GM11168 (cell line): ENCODE results near the gene DHRSX.
"Not testable (repeated sequence)": the region's sequence is repeated elsewhere in the genome, so short reads cannot be mapped to it uniquely, and the experiment has no call there.

ENCODE experiments used
- in situ Hi-C: fragments of 300-500 bp; cut with MboI; formaldehyde crosslinking; loops from one replicate; pipeline ENCODE4 v1.12.0; 2022; ENCODE audit warnings: low sequenced_read_pairs; ENCODE audit not compliant: unreplicated experiment

The DHRSX gene

DNA sequence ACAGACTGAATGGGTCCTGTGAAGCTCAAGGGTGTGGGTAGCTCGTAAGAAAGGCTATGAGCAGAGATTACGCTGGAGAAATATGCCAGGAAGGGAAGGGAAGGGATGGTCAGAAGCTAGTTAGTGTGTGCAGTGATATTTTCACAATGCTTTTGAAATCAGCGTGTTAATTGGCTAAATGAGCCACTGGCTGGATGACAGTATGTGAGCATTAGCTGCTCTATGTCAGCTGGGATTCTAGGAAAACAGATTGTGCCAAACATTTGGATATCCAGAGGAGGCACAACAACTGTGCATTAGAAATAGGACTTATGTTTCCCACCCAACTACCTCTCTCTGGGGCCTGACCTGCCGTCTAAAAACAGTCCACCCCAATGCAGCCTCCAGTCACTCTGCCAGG is 168.5 kb downstream of the DHRSX start:
- in situ Hi-C loops: no loop called here

DNA sequence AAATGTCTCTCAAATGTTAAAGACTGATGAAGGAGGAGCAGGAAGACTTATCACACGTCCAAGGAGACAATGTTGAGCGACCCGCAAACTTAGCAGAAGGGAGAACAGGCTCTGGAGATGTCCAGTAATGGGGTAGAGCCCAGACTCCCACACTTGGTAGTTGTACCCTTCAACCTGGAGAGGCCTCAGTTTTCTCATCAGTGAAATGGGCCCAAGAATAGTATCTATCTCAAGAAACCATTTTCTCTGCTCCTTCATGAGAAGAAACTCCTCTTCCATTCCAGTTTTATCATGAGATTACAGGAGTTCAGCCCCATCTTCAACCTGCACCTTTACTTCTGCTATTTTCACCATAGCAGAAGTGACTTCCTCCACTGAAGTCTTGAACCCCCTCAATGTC is 169.9 kb downstream of the DHRSX start:
- in situ Hi-C loops: no loop called here

DNA sequence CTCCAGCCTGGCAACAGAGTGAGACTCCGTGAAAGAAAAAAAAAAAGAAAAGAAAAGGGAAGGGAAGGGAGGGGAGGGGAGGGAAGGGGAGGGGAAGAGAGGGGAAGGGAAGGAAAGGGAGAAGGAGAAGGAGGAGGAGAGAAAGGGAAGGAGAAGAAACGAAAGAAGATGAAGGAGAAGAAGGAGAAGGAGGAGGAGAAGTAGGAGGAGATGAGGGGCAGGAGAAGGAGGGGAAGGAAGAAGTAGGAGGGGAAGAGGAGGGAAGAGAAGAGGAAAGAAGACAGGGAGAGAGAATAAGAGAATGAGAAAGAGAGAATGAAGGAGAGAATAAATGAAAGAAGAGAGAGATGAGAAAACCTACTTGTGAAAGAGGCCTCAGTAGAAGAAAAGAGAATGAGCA is 170.3 kb downstream of the DHRSX start:
- in situ Hi-C loops: no loop called here

DNA sequence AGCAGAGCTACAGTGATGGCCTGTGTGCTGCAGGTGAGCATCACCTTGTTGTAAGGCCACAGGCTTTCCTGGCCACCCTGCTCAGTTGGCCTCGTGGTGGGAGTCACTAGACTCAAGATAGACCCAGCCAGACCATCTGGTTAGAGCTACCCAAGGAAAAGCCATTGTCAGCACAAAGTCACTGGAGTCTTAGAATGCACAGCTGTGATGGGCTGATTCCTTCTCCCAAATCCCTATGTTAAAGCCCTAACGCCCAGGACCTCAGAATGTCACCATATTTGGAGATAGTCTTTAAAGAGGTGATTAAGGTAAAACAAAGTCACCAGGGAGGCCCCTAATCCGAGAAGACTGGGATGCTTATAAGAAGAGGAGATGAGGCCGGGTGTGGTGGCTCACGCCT is 173.4 kb downstream of the DHRSX start:
- in situ Hi-C loops: no loop called here

DNA sequence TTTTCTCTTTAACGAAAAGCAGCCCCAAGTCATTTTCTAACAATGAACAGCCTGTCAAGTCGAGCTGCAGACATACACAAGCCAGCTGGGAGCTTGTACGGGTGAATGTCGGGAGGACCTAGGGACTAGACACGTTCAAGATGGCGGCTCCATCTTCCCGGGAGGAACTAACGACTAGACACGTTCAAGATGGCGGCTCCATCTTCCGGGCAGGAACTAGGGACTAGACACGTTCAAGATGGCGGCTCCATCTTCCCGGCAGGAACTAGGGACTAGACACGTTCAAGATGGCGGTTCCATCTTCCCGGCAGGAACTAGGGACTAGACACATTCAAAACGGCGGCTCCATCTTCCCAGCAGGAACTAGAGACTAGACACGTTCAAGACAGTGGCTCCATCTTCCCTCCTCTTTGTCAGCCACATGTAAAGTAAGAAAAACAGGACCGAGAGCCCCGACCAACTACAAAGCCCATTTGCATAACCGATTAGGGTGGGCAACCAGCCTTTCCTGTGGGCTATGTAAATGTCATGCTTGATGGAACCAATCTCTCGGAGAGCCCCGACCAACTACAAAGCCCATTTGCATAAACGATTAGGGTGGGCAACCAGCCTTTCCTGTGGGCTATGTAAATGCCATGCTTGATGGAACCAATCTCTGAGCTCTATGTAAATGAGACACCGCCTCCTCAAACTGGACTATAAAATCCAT is 175.5 kb downstream of the DHRSX start:
- in situ Hi-C loops: no loop called here

DNA sequence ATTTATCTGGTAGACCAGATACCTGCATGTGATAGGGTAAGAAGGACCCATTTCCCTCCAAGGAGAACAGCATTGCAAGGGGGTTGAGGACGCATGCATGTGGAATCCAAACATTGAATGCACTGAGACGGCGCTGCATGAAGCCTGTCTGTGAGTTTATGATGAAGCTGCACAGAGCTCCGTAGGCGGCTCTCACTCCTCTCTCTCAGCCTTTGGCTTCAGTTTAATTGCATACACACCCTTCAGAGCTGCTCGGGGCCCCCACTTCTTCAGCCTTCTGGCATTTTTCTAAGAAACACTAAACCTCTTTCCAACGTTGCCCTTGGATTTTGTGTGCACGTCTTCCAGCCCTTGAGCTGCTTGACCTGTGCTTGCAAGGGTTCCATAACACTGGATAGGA is 176.6 kb downstream of the DHRSX start:
- in situ Hi-C loops: no loop called here

DNA sequence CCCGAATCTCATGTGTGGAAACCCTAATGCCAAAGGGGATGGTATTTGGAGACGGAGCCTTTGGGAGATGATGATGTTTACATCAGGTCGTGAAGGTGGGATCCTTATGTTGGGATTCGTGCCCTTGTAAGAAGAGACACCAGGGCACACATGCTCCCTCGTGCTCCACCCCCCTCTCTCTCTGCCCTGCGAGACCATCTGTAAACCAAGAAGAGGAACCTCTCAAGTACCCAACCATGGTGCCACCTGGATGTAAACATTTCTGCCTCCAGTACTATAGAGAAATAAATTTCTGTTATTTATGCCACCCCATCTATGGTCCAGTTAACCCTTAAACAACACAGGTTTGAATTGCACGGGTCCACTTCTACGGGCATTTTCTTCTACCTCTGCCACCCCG is 179.4 kb downstream of the DHRSX start:
- in situ Hi-C loops: no loop called here

DNA sequence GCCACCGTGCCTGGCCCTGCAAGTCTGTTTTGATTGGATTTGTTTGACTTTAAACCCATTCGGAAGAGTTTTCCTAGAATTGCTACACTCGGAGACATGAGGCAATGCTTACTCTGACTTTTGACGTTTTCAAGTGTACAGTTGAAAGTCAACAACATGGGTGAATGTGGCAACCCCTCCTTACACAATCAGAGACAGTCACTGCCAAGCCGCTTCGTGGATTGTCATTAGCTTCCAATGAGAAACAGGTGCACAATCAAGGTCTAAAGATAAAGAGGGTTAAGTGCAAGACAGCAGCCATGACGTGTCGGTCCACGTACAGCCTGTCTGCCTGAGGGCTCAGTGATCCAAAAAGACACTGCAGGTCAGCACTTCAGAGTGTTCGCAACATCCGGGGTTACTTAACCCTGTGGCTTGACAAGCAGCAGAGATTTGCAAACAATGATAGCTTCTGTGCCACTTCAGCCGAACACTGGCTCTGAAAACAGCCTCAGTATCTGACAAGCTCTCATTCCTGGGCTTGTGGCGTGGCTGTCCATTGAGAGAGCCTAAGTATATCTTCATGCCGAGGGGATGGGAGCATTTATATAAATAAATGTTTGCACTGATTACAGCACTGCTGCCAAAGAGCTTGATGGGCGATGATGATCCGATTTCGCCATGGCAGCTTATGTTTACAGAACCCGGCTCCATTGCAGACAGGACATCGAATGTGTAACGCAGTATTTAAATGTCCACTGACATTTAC is 180.0 kb downstream of the DHRSX start:
- in situ Hi-C loops: no loop called here

DNA sequence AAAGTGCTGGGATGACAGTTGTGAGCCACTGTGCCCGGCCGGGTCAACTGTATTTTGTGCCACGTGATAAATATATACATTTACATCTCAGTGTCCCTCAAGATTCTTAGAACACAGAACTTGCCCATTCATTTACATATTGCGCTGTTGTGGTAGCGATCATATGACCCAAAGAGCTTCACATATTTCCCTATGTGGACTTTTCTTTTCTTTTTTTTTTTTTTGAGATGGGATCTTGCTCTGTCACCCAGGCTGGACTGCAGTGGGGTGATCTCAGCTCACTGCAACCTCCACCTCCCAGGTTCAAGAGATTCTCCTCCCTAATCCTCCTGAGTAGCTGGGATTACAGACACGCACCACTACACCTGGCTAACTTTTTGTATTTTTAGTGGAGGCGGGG is 180.7 kb downstream of the DHRSX start:
- in situ Hi-C loops: no loop called here

DNA sequence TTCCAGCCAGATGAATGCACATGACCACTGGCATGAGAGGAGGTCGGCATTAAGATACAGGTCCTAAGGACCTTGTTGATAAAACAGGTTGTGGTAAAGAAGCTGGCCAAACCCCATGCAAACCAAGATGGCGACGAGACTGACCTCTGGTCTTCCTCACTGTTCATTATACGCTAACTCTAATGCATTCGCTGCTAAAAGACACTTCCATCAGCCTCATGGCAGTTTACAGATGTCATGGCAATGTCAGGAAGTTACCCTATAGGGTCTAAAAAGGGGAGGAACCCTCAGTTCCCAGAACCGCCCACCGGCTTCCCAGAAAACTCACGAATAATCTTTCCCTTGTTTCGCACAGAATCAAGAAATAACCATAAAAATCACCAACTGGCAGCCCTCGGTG is 182.4 kb downstream of the DHRSX start:
- in situ Hi-C loops: no loop called here

DNA sequence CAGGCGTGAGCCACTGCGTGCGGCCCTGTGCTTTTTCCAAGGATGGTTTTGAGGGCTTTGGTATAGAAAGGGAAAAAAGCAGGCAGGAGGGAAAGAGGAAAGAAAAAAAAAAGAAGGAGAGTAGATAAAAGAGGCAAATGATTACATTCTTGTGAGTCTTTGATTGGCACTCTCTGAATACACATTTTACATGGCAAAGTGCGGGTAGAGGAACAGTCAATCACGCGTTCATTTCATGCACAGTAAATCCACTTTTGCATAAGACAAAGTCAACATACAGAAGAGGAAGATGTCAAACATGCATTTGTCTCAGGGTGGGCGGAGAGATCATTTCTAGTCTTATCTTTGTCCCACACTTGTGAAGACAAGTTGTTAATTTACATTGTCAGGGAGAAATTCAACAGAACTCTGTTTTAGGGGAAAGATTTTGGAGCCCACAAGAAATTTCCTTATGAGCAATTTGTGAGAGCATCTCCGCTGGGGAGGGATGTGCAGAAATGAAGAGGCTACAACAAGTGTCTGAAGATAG is 183.2 kb downstream of the DHRSX start:
- in situ Hi-C loops: no loop called here

DNA sequence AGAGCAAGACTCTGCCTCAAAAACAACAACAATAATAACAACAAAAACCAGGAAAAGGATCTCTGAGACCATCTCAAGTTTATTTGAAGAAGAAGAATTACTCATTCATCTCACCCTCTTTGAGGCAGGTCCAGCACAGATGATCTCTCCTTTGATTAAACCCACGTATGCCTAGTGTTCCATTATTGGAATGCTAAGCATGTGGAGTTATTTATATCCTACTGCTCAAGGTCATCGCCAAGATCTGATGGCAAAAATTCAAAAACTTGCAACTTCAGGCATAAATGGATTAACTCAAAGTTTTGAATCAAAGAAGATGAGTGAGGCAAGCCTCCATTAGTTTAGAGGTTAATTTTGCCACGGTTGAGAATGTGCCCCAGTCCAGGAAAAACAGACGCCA is 184.2 kb downstream of the DHRSX start:
- in situ Hi-C loops: no loop called here

DNA sequence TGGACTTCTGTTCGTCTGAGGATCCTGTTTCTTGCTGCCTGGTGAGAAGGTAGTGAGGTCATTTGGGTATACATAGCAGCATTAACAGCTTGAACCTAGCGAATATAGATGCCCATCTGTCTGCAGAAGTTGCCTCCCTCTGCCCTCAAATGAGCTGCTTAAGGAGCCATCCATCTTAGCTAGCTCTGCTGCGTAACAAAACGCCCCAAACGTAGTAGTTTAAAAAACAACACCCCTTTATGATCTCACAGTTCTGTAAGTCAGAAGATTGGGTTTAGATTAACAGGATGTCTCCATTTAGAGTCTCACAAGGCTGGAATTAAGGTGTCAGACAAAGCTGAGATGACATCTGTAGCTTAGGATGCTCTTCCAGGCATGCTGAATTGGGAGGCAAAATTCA is 185.3 kb downstream of the DHRSX start:
- in situ Hi-C loops: no loop called here

DNA sequence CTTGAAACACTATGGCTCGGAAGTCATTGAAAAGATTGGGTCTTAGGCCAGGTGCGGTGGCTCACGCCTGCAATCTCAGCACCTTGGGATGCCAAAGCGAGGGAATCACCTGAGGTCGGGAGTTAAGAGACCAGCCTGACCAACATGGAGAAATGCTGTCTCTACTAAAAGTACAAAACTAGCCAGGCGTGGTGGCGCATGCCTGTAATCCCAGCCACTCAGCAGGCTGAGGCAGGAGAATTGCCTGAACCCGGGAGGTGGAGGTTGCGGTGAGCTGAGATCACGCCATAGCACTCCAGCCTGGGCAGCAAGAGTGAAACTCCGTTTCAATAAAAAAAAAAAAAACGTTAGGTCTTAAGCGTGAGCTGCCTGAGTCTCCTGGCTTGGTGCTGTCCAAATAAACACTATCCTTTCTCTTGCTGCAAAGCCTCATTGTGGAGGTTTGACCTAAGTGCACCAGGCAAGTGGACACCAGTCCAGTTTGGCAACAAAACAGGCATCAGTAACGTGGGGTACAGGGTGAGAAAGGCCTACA is 185.9 kb downstream of the DHRSX start:
- in situ Hi-C loops: no loop called here

DNA sequence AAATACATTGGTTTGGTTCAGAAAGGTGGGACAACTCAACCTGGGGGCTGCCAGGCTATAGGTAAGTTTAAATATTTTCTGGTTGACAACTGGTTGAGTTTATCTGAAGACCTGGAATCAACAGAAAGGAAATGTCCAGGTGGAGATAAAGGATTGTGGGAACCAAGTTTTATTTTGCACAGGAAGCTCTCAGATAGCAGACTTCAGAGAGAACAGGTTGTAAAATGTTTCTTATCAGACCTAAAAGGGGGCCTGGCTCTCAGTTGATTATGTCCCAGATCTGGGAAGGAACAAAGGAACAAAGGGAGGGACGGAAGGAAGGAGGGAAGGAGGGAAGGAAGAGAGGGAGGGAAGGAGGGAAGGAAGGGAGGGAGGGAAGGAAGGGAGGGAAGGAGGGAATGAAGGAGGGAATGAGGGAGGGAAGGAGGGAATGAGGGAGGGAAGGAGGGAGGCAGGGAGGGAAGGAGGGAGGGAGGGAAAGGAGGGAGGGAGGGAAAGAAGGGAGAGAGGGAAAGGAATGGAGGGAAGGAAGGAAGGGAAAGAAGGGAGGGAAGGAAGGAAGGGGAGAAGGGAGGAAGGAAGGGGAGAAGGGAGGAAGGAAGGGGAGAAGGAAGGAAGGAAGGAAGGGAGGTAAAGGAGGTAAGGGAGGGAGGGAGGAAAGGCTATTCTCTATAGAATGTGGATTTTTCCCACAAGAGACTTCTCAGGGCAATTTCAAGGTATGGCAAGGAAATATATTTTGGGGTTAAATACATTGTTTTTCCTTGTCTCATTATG is 186.7 kb downstream of the DHRSX start:
- in situ Hi-C loops: no loop called here

DNA sequence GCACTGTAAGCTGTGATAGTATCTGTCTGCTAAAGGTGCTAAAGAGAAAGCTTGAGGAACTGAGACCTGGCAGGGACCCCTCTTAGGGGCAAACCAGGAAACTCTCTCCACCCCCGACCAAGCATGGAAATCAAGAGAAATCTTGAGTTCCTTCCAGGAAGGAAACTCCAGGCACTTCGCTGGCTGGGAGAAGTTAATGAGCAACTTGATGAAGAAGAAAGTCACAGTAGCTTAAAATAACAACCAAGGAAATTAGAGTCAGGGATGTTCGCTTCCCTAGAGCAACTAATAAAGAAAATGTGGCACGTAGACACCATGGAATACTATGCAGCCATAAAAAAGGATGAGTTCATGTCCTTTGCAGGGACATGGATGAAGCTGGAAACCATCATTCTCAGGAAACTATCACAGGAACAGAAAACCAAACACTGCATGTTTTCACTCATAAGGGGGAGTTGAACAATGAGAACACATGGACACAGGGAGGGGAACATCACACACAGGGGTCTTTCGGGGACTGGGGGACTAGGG is 188.7 kb downstream of the DHRSX start:
- in situ Hi-C loops: not testable (repeated sequence)

DNA sequence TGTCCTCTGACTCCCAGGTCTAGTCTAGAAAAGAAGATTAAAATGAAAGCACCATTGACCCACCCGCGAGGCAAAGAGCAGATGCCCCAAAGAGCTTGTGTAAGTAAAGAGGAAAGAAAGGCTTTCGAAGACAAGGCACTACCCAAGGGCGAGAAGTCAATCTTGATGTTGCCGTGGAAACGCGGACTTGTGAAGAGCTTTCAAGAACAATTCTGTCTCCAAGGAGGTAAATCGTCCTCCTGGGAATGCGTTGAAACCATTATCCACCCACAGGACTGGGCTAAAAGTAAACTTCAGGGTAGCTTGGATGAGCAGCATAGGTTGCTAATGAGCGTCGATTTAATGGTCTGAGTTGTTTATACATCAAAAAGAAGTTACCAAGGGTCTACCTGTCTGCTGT is 189.3 kb downstream of the DHRSX start:
- in situ Hi-C loops: no loop called here

DNA sequence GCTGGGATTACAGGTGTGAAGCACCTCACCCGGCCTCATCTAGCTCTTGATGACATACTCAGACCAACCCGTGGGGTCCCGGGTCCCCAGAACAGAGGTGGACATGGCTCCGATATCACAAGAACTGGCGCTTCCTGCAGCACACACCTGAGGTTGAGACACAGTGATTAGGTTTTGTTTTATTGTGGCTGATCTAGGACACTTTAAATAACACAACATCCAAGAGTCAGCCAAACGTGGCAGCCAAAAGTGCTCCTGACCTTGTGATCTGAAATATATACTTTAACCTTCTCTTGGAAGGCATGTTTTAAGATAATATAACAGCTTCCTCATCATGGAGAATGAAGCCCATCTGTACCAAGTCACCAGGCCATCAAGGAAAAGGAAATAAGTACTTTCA is 198.9 kb downstream of the DHRSX start:
- in situ Hi-C loops: no loop called here

DNA sequence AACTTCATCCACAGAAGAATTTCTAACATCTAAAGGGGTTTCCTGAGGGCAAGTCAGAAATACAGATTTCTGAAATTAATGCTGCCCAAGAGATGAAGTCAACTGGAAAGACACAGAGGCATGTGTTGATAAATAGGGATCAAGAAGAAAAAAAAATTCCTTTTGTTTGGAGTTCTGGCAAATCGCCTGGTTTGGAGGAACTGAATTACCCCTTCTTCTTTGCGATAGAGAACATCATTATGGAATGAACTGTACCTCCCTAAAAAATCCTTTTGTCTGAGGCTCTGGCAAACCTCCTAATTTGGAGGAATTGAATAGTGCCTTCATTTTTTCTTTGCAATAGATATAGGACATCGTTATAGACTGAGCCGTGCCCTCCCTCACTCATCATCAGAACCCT is 200.9 kb downstream of the DHRSX start:
- in situ Hi-C loops: no loop called here

DNA sequence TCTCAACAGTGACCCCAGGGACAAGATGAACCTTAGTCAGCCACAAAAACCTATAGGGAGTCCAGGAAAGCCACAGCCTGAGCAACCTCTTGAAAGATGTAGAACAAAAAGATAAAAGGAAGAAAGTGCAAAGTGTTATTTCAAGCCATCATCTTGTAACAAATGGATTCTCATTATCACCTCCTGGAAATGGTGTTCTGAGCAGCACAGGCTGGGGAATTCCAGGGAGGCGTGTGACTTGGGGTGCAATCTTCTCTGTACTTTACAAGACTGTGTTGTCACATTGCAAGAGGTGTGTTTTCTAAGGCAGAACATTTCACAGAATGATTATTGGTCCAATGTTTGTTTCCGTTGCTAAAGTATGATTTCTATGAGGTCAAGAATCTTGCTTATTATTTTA is 214.0 kb downstream of the DHRSX start:
- in situ Hi-C loops: no loop called here

DNA sequence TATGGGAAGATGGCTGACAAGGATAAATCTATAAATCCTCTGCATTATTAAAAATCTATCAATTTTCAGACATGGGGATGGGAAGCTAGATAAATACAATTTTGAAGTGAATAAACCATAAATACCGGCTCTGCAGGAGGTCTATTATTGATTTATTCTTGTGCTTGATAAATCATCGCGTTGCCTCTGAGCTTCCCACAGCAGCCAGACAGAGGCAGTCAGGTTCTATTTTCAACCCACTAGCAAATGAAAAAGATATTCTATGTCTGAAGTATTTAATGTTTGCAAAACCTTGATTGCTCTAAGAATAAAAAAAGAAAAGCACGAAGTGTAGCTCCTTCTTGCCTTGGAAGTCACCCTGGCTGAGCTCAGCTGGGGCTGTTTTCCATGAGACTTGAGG is 216.2 kb downstream of the DHRSX start:
- in situ Hi-C loops: no loop called here
